ENCODE results near the gene CRIP1.

CRIP1 gene

DNA sequence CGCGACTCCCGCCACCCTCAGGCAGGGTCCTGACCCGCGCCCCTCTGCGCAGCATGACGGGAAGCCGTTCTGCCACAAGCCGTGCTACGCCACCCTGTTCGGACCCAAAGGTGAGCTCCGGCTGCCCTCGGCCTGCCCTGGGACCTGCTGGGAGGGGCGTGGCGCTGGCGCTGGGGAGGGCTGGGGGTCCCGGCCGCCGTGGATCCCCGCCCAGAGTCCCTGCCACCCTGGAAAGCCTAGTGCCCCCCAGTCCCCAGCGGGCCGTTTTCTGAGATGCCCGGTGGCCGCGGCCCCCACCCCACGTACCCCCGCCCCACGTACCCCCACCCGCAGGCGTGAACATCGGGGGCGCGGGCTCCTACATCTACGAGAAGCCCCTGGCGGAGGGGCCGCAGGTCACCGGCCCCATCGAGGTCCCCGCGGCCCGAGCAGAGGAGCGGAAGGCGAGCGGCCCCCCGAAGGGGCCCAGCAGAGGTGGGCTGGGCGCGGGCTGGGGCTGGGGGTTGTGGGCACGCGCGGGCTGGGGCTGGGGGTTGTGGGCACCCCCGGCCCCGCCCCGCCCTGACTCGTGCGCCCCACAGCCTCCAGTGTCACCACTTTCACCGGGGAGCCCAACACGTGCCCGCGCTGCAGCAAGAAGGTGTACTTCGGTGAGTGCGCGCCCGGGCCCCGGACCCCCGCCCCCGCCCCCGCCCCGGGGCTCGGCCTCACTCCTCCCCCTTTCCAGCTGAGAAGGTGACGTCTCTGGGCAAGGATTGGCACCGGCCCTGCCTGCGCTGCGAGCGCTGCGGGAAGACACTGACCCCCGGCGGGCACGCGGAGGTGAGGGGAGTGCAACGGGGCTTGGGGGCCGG lies 8.1 kb upstream of the CRIP1 start:
- Mint-ChIP-seq H3K4me1 (ENCODE audit: low read depth) (peaks cover 18% of the 10 kb centered on the region), H3K27me3 (ENCODE audit: low read depth) (peaks cover 35% of the 10 kb centered on the region), H3K36me3 (ENCODE audit: low read depth) (no peaks in the 10 kb centered on the region), H3K4me3 (no peak overlapping the region), H3K9me3 (no peaks in the 10 kb centered on the region), H3K27ac (no peak overlapping the region)
- no peak for DNase-seq (ENCODE audit: low spot score)

DNA sequence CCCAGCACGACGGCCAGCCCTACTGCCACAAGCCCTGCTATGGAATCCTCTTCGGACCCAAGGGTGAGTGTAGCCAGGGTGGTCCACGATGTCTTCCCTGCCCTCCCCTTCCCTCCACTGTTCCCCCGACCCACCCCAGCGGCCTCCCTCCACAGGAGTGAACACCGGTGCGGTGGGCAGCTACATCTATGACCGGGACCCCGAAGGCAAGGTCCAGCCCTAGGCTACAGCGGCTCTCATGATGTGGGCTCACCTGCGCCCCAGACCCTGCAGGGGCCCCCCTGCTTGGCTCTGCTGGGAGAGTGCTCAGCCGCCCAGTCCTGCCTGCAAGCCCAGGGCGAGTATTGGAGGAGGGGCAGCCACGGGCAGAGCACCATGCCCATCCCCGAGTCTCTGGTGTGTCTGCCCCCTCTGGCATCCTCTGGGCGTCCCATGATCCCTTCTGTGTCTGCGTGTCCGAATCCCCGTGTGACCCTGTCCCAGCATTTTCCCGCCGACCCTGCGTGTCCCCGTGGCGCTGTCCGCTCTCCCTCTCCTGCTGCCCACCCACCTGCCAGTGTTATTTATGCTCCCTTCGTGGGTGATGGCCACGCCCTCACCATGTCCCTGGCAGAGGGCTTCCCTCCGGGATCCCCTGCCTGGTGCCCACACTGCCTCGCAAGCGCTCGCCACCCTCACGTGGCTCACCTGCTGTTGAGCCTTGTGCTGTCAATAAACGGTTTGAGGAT lies 7.1 kb upstream of the CRIP1 start:
- Mint-ChIP-seq H3K4me1 (ENCODE audit: low read depth) (peaks cover 22% of the 10 kb centered on the region), H3K4me3 (no peak overlapping the region), H3K27ac (peak overlapping the region; percentile 68), H3K9me3 (no peaks in the 10 kb centered on the region), H3K36me3 (ENCODE audit: low read depth) (no peaks in the 10 kb centered on the region), H3K27me3 (ENCODE audit: low read depth) (peaks cover 35% of the 10 kb centered on the region)
- no peak for DNase-seq (ENCODE audit: low spot score)

DNA sequence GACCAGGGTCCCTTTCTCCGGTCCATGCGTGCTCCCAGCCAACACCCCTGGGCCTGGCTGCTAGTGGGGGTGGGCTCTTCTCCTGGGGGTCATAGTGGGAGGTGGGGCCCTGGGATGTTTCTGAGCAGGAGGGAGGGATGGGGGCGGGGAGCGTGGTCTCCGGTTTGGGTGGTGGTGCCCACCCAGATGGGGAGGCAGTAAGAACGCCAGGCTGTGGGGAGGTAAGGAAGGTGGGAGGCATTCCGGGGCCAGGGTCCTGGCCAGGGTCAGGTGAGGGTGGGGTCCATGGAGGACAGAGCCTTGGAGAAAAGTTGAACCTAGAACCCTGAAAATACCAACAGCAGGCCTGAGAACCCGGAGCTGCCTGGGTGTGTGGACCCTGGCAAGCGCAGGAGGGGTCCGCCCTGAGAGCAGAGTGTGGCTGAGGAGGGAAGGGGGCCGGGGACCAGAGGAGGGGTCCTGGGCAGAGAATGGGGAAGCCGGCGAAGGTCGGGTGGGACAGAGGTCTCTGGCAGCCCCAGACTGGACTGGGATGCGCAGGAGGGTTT lies 6.4 kb upstream of the CRIP1 start:
- no peak overlapping the region for H3K4me3 Mint-ChIP-seq
- no peaks in the 10 kb centered on the region for H3K9me3 Mint-ChIP-seq
- no peaks in the 10 kb centered on the region for H3K36me3 Mint-ChIP-seq (ENCODE audit: low read depth)
- no peak overlapping the region for H3K27ac Mint-ChIP-seq
- no peak for DNase-seq (ENCODE audit: low spot score)
- H3K4me1 Mint-ChIP-seq (ENCODE audit: low read depth): peaks cover 23% of the 10 kb centered on the region
- peaks cover 35% of the 10 kb centered on the region for H3K27me3 Mint-ChIP-seq (ENCODE audit: low read depth)

GRCh38 chr14:105480807-105481801 lies 5.6 kb upstream of the CRIP1 start:
- peak overlapping the region; percentile 64 for H3K4me3 Mint-ChIP-seq
- no peaks in the 10 kb centered on the region for H3K36me3 Mint-ChIP-seq (ENCODE audit: low read depth)
- peaks cover 27% of the 10 kb centered on the region for H3K27me3 Mint-ChIP-seq (ENCODE audit: low read depth)
- peak overlapping the region; percentile 98 for H3K27ac Mint-ChIP-seq
- peaks cover 29% of the 10 kb centered on the region for H3K4me1 Mint-ChIP-seq (ENCODE audit: low read depth)
- DNase-seq (ENCODE audit: low spot score): peak; percentile 89
- H3K9me3 Mint-ChIP-seq: no peaks in the 10 kb centered on the region

- peak overlapping the region; percentile 98 for H3K27ac Mint-ChIP-seq
- H3K4me3 Mint-ChIP-seq: peak overlapping the region; percentile 79
- peak; percentile 92 for DNase-seq (ENCODE audit: low spot score)
- H3K27me3 Mint-ChIP-seq (ENCODE audit: low read depth): peaks cover 22% of the 10 kb centered on the region
- H3K4me1 Mint-ChIP-seq (ENCODE audit: low read depth): peaks cover 29% of the 10 kb centered on the region
- H3K9me3 Mint-ChIP-seq: no peaks in the 10 kb centered on the region
- H3K36me3 Mint-ChIP-seq (ENCODE audit: low read depth): no peaks in the 10 kb centered on the region
Observed at GRCh38 chr14:105481886-105482457, 4.7 kb upstream of the CRIP1 start.

DNA sequence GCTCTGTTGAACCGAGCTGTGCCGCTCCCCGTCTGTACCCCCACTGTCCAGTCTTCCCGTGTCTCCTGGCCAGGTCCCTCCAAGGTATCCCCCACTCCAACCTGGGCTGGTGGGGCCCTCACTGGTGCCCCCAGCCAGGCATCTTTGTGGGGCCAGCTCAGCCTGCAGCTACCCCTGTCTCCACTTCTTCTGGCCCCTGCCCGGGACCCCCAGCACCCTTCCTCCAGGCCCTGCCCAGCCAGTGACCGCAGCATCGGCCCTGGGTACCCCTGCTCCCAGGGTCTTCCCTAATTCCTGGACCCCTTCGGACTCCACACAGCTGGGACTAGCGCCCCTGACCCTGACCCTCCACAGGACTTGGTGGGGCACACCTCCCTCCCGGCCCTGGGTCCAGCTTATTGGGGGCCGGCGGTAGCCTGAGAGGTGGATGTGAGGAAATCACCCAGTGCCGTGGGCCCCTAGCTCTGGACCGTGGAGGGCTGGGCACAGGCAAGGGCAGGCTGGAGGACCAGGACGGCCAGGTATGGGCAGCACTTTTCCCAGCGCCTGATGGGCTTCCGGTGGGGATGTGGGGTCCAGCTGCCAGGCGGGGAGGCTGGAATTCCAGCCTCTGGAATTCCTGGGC lies 4.1 kb upstream of the CRIP1 start:
- no peaks in the 10 kb centered on the region for H3K36me3 Mint-ChIP-seq (ENCODE audit: low read depth)

GRCh38 chr14:105483300-105484068 lies 3.2 kb upstream of the CRIP1 start:
- DNase-seq (ENCODE audit: low spot score): no peak
- Mint-ChIP-seq H3K36me3 (ENCODE audit: low read depth) (peaks cover 2% of the 10 kb centered on the region), H3K4me1 (ENCODE audit: low read depth) (peaks cover 26% of the 10 kb centered on the region), H3K9me3 (no peaks in the 10 kb centered on the region), H3K27me3 (ENCODE audit: low read depth) (peaks cover 13% of the 10 kb centered on the region), H3K27ac (peak overlapping the region; percentile 98), H3K4me3 (no peak overlapping the region)

More for the DNA sequence above, 4.1 kb upstream of the CRIP1 start:
- H3K4me1 Mint-ChIP-seq (ENCODE audit: low read depth): peaks cover 26% of the 10 kb centered on the region
- no peaks in the 10 kb centered on the region for H3K9me3 Mint-ChIP-seq
- H3K27ac Mint-ChIP-seq: peak overlapping the region; percentile 98
- DNase-seq (ENCODE audit: low spot score): no peak
- H3K4me3 Mint-ChIP-seq: peak overlapping the region; percentile 79
- peaks cover 16% of the 10 kb centered on the region for H3K27me3 Mint-ChIP-seq (ENCODE audit: low read depth)

GRCh38 chr14:105484069-105484996 lies 2.4 kb upstream of the CRIP1 start:
- Mint-ChIP-seq H3K27me3 (ENCODE audit: low read depth) (peaks cover 11% of the 10 kb centered on the region), H3K4me1 (ENCODE audit: low read depth) (peaks cover 27% of the 10 kb centered on the region), H3K27ac (peak overlapping the region; percentile 81)

GRCh38 chr14:105484997-105485393 lies 1.7 kb upstream of the CRIP1 start:
- Mint-ChIP-seq H3K4me3 (no peak overlapping the region), H3K36me3 (ENCODE audit: low read depth) (peaks cover 7% of the 10 kb centered on the region), H3K27ac (peak overlapping the region; percentile 63), H3K9me3 (no peaks in the 10 kb centered on the region), H3K27me3 (ENCODE audit: low read depth) (peaks cover 5% of the 10 kb centered on the region), H3K4me1 (ENCODE audit: low read depth) (peaks cover 31% of the 10 kb centered on the region)
- DNase-seq (ENCODE audit: low spot score): no peak

More at GRCh38 chr14:105484069-105484996, 2.4 kb upstream of the CRIP1 start:
- Mint-ChIP-seq H3K36me3 (ENCODE audit: low read depth) (peaks cover 3% of the 10 kb centered on the region), H3K9me3 (no peaks in the 10 kb centered on the region), H3K4me3 (peak overlapping the region; percentile 1)
- no peak for DNase-seq (ENCODE audit: low spot score)

- Mint-ChIP-seq H3K4me1 (ENCODE audit: low read depth) (peaks cover 31% of the 10 kb centered on the region), H3K4me3 (peak overlapping the region; percentile 29), H3K27me3 (ENCODE audit: low read depth) (no peaks in the 10 kb centered on the region), H3K27ac (peak overlapping the region; percentile 67), H3K36me3 (ENCODE audit: low read depth) (peaks cover 7% of the 10 kb centered on the region), H3K9me3 (no peaks in the 10 kb centered on the region)
- peak; percentile 39 for DNase-seq (ENCODE audit: low spot score)
Observed at GRCh38 chr14:105485739-105486162, 935 bp upstream of the CRIP1 start.

DNA sequence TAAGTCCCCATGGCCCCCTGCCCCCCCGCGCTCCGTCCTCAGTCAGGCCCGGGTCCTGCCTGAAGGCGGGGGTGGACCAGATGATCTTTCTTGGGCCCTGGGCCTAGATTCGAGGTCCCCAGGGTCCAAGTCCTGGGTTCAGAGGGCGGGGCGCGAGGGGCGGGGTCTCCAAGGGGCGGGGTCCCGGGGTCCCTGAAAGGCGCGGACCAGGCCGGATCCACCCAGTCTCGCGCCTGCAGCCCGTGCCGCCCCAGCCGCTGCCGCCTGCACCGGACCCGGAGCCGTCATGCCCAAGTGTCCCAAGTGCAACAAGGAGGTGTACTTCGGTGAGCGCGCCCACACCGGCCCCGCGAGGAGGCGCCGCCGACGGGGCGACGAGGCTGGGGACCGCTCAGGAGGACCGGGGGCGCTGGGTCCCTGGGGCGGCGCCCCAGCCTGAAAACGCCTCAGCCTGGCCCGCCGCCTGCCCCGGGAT lies 325 bp downstream of the CRIP1 start:
- peak; percentile 50 for DNase-seq (ENCODE audit: low spot score)
- Mint-ChIP-seq H3K9me3 (no peaks in the 10 kb centered on the region), H3K36me3 (ENCODE audit: low read depth) (peaks cover 10% of the 10 kb centered on the region), H3K4me1 (ENCODE audit: low read depth) (peaks cover 26% of the 10 kb centered on the region), H3K27me3 (ENCODE audit: low read depth) (no peaks in the 10 kb centered on the region), H3K27ac (peak overlapping the region; percentile 88), H3K4me3 (peak overlapping the region; percentile 91)
